Gastroesophageal sphincter (tissue), 4 donors: ENCODE results near the gene GTF3C1. TPM values are rescaled to one million over a fixed set of nuclear protein-coding genes. Genes with fewer than 3 reads are reported as not detected.

Experiments used
- ATAC-seq: fragments of 150-250 bp; one replicate; pipeline ENCODE4 v1.9.1; 2016; ENCODE audit warnings: mild to moderate bottlenecking, moderate library complexity
- H3K27ac ChIP-seq, 4 donors: fragments of 200-600 bp; sonication (generic) in 3 of 4; 1 replicate in 3 of 4; 2 replicates in 1 of 4; pipeline ENCODE4 v1.5.1; 2016 to 2019
- H3K27me3 ChIP-seq: fragments of 200-600 bp; sonication (generic); one replicate; pipeline ENCODE4 v1.5.1; 2019
- H3K36me3 ChIP-seq, 2 donors: fragments of 200-600 bp; sonication (generic); one replicate each; pipeline ENCODE4 v1.5.1; 2019; ENCODE audit warnings: control low read depth in 1 of 2
- H3K4me1 ChIP-seq, 3 donors: fragments of 200-600 bp; sonication (generic); 1 replicate in 2 of 3; 2 replicates in 1 of 3; pipeline ENCODE4 v1.5.1; 2016 to 2019; ENCODE audit warnings: control low read depth in 2 of 3
- H3K4me3 ChIP-seq, 2 donors: fragments of 200-600 bp; sonication (generic); one replicate each; pipeline ENCODE4 v1.5.1; 2019; ENCODE audit warnings: mild to moderate bottlenecking in 1 of 2, moderate library complexity in 1 of 2
- H3K9me3 ChIP-seq, 3 donors: fragments of 200-600 bp; sonication (generic); one replicate each; pipeline ENCODE4 v1.5.1; 2017 to 2019; ENCODE audit warnings: control low read depth in 2 of 3
- EP300 ChIP-seq: sonication (generic); formaldehyde crosslinking; IDR thresholded peaks from one replicate; pipeline ENCODE4 v1.6.1; 2017; ENCODE audit warnings: antibody characterized with exemption, mild to moderate bottlenecking
- POLR2A ChIP-seq, 2 donors: fragments of 450-650 bp; IDR thresholded peaks; one replicate each; pipeline ENCODE4 v1.6.1; 2017; ENCODE audit warnings: antibody characterized with exemption in 2 of 2, mild to moderate bottlenecking in 2 of 2, moderate library complexity in 1 of 2
- POLR2AphosphoS5 ChIP-seq: sonication (generic); formaldehyde crosslinking; IDR thresholded peaks from one replicate; pipeline ENCODE4 v1.6.1; 2017; ENCODE audit warnings: antibody characterized with exemption
- WGBS, 2 donors: methylation state at CpG; one replicate each; pipeline ENCODE4 v1.1.5; 2018; ENCODE audit warnings: low coverage in 1 of 2; 5-methylcytosine and 5-hydroxymethylcytosine counted together
- total RNA-seq, 4 donors: library from RNA; depleted of rRNA; stranded (reverse); fragments of >200 nt; gene quantifications; one replicate each; pipeline ENCODE4 v1.1.0, GENCODE V29; 2016
- TF ChIP-seq, protein P1 (sequence below), 4 experiments: fragments of 200-600 bp in 2 of 4; fragments of 450-650 bp in 2 of 4; sonication (generic) in 1 of 4; IDR thresholded peaks; one replicate each; pipeline ENCODE4 v1.5.1; 2017 to 2019; ENCODE audit warnings: antibody characterized with exemption in 4 of 4, mild to moderate bottlenecking in 2 of 4, moderate library complexity in 2 of 4

GTF3C1 gene
- total RNA-seq, 4 donors from 2014 or later = 37.0 to 57.8 (median 49.1) TPM

DNA sequence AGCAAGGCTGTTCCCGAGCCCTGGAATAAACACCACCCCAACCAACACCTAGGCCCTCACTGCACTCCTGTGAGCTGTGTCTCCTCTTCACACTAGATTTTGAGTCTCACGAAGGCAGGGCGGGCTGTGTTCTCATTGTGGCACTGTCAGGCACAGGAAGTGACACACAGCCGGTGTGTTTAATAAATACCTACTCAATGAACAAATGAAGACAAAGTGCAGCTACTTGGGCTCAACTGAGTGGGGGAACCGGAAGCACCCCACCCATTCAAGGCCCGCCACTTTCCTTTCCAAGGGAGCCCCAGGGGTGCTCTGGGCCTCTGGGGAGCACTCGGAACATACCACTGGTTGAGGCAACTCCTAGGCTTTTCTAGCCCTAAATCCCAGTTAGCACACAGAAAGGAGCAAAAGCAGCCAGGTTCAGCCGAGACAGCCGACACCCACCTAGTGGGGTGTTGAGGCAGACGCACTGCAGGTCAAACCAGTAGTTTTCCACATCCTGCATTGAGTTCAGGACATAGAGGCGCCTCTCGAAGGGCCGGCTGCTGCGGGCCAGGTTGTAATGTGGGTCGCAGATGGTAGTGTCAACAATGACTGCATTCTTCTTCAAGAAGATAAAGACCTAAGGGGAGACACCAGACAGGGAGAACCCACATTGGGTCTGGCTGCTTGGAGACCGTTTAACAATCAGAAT, 57.7 kb downstream of the GTF3C1 start:
- TF ChIP-seq POLR2A (IDR thresholded peaks at IDR 0.05) (no peak), EP300 (no peak), POLR2AphosphoS5 (no peak)
- TF ChIP-seq, protein P1, sequence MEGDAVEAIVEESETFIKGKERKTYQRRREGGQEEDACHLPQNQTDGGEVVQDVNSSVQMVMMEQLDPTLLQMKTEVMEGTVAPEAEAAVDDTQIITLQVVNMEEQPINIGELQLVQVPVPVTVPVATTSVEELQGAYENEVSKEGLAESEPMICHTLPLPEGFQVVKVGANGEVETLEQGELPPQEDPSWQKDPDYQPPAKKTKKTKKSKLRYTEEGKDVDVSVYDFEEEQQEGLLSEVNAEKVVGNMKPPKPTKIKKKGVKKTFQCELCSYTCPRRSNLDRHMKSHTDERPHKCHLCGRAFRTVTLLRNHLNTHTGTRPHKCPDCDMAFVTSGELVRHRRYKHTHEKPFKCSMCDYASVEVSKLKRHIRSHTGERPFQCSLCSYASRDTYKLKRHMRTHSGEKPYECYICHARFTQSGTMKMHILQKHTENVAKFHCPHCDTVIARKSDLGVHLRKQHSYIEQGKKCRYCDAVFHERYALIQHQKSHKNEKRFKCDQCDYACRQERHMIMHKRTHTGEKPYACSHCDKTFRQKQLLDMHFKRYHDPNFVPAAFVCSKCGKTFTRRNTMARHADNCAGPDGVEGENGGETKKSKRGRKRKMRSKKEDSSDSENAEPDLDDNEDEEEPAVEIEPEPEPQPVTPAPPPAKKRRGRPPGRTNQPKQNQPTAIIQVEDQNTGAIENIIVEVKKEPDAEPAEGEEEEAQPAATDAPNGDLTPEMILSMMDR (IDR thresholded peaks at IDR 0.05) = no peak
- no peaks in the 10 kb centered on the region for H3K27me3 ChIP-seq
- no peak overlapping the region for H3K4me3 ChIP-seq
- peaks cover 0 to 100% of the 10 kb centered on the region in 2 donors for H3K36me3 ChIP-seq
- 67 to 72% methylated on average over 5 to 8 of the region's 16 CpGs for WGBS, 2 donors
- no peaks in the 10 kb centered on the region for H3K9me3 ChIP-seq
- ATAC-seq = peak; percentile 49
- peak overlapping the region in 3 of 4 donors; percentile 1 to 27 (median 8) for H3K27ac ChIP-seq
- H3K4me1 ChIP-seq = no peaks in the 10 kb centered on the region

- no peaks in the 10 kb centered on the region for H3K27me3 ChIP-seq
- peaks cover 0 to 100% of the 10 kb centered on the region in 2 donors for H3K36me3 ChIP-seq
- TF ChIP-seq EP300 (no peak), POLR2AphosphoS5 (no peak), POLR2A (IDR thresholded peaks at IDR 0.05) (no peak)
- TF ChIP-seq, protein P1 (IDR thresholded peaks at IDR 0.05) = no peak
- H3K27ac ChIP-seq = no peak overlapping the region
- no peaks in the 10 kb centered on the region for H3K9me3 ChIP-seq
- no peak overlapping the region for H3K4me3 ChIP-seq
- ATAC-seq = no peak
- no peaks in the 10 kb centered on the region for H3K4me1 ChIP-seq
- WGBS, 2 donors = 95 to 100% methylated on average over 3 of the region's 7 CpGs
These were observed 59.8 kb downstream of the GTF3C1 start for GRCh38 chr16:27489906-27490305.

DNA sequence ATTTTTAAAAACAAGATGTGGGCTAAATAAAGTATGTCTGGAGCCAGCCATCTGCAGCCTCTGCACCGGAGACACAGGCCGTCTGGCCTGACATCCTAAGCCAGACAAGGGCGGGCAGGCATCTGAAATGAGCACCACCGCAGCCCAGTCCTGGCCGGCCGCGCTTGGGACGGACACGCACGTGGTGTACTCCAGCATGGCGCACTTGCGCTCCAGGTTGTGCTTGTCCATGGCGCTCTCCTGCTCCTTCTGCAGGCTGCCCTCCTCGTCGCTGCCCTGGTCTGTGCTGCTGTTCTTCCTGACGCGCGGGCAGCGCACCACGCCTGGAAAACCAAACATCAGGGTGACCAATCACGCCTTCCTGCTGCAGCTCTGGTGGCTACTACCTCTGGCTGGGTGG, 60.3 kb downstream of the GTF3C1 start:
- no peaks in the 10 kb centered on the region for H3K27me3 ChIP-seq
- H3K9me3 ChIP-seq = no peaks in the 10 kb centered on the region
- no peak for TF ChIP-seq POLR2A (IDR thresholded peaks at IDR 0.05)
- TF ChIP-seq EP300 = no peak
- TF ChIP-seq, protein P1 (IDR thresholded peaks at IDR 0.05) = no peak
- TF ChIP-seq POLR2AphosphoS5 = no peak
- H3K4me1 ChIP-seq = no peaks in the 10 kb centered on the region
- no peak for ATAC-seq
- WGBS, 2 donors = 88 to 94% methylated on average over 3 to 6 of the region's 21 CpGs
- peaks cover 0 to 100% of the 10 kb centered on the region in 2 donors for H3K36me3 ChIP-seq
- no peak overlapping the region for H3K27ac ChIP-seq
- no peak overlapping the region for H3K4me3 ChIP-seq

GRCh38 chr16:27486760-27487159, 63.0 kb downstream of the GTF3C1 start:
- no peaks in the 10 kb centered on the region for H3K27me3 ChIP-seq
- ATAC-seq = no peak
- H3K27ac ChIP-seq = no peak overlapping the region
- no peaks in the 10 kb centered on the region for H3K9me3 ChIP-seq
- H3K4me1 ChIP-seq = no peaks in the 10 kb centered on the region
- H3K36me3 ChIP-seq = peaks cover 0 to 100% of the 10 kb centered on the region in 2 donors
- WGBS, 2 donors = 83 to 100% methylated on average over 1 to 3 of the region's 3 CpGs
- H3K4me3 ChIP-seq = no peak overlapping the region
- TF ChIP-seq EP300 (no peak), POLR2A (IDR thresholded peaks at IDR 0.05) (no peak), POLR2AphosphoS5 (no peak)
- TF ChIP-seq, protein P1 (IDR thresholded peaks at IDR 0.05) = no peak

DNA sequence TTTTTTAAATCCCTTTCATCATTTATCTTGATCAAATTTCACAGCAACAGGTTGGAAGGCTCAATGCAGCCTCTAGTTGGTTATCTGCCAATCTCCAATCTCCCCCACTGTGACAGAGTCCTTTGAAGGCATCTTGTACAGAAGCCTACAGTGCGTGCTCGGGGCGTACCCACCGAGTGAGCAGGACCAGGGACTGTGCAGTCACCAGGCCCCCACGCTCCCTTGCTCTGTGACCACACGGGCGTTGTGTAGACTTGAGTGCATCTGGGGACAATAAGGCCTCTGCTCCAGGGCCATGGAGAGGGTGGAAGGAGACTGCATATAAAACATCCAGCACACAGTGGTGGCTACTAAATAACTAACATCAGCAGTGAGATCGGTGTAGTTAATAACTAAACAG, 63.4 kb downstream of the GTF3C1 start:
- Histone ChIP-seq H3K9me3 (no peaks in the 10 kb centered on the region), H3K4me1 (no peaks in the 10 kb centered on the region), H3K4me3 (no peak overlapping the region), H3K36me3 (peaks cover 0 to 100% of the 10 kb centered on the region in 2 donors), H3K27me3 (no peaks in the 10 kb centered on the region), H3K27ac (no peak overlapping the region)
- TF ChIP-seq POLR2A (IDR thresholded peaks at IDR 0.05) (no peak), EP300 (no peak), POLR2AphosphoS5 (no peak)
- TF ChIP-seq, protein P1 (IDR thresholded peaks at IDR 0.05) = no peak
- no peak for ATAC-seq
- 59 to 75% methylated on average over 1 to 5 of the region's 8 CpGs for WGBS, 2 donors
